ENCODE results near the gene USP32.
"Not testable (repeated sequence)": the region's sequence is repeated elsewhere in the genome, so short reads cannot be mapped to it uniquely, and the experiment has no call there.

USP32 gene

DNA sequence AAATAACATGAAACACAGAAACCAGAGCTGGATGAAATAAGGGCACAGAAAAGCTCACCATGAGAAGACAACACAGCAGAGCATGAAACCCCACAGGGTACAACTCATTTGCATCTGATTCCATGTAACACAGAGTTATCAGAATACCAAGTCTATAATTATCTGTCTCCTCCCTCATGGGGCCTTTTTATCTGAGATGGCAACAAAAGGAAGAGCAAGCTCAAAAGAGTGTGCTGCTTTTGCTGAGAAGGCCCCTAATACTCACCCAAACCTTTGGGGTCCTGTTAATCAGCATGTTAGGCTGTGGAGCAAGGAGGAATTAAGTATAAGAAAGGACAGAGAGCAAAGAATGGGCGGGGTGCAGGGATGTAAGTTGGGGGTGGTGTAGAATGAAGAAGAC is 205.6 kb downstream of the USP32 start:
- H3K36me3 ChIP-seq (ENCODE audit: insufficient read depth, low read length), result peaks cover 43% of the 10 kb centered on the region; the same call in 1 of the 2 replicates
- H2AFZ ChIP-seq (ENCODE audit: low read length); H3K9me3 ChIP-seq (ENCODE audit: insufficient read depth, low read depth, low read length); H3K4me1 ChIP-seq (ENCODE audit: insufficient read depth, low read length, poor library complexity, severe bottlenecking); H3K9ac ChIP-seq (ENCODE audit: low read depth, low read length, poor library complexity, severe bottlenecking); H3F3A ChIP-seq (ENCODE audit: low read depth); H3K79me2 ChIP-seq (ENCODE audit: insufficient read depth, low read length); H4K20me1 ChIP-seq (ENCODE audit: insufficient read depth, low read length, poor library complexity, severe bottlenecking); H3K4me2 ChIP-seq (ENCODE audit: low read depth, low read length, poor library complexity, severe bottlenecking); H3K27me3 ChIP-seq (ENCODE audit: insufficient read depth, low read length, poor library complexity, severe bottlenecking); H3K9me2 ChIP-seq (replicated peaks; ENCODE audit: low read depth, low read length); H3K4me3 ChIP-seq (ENCODE audit: low read length, poor library complexity, severe bottlenecking): not testable (repeated sequence)

DNA sequence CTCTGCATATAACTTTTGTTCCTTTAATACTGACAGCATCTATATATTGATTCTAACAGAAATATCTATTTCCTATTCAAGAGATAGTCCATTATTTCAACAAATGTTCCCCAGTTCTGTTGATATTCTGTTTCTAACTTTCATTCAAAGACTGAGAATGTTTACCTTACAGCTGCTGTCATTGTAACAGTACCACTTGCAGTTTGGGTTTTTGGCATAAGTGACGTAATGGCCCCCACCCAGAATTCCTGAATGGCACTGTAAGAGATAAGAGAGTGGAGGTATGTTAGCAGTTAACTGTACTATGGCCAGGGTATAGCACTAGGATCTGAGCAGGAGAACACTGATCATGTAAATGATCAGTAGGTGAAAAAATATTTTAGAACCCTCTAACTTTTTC is 211.6 kb downstream of the USP32 start:
- not testable (repeated sequence) for H3K79me2 ChIP-seq (ENCODE audit: insufficient read depth, low read length); H3K4me2 ChIP-seq (ENCODE audit: low read depth, low read length, poor library complexity, severe bottlenecking); H4K20me1 ChIP-seq (ENCODE audit: insufficient read depth, low read length, poor library complexity, severe bottlenecking); H3K4me3 ChIP-seq (ENCODE audit: low read length, poor library complexity, severe bottlenecking); H3F3A ChIP-seq (ENCODE audit: low read depth); H3K9me2 ChIP-seq (replicated peaks; ENCODE audit: low read depth, low read length); H3K9me3 ChIP-seq (ENCODE audit: insufficient read depth, low read depth, low read length); H2AFZ ChIP-seq (ENCODE audit: low read length); H3K9ac ChIP-seq (ENCODE audit: low read depth, low read length, poor library complexity, severe bottlenecking); H3K27me3 ChIP-seq (ENCODE audit: insufficient read depth, low read length, poor library complexity, severe bottlenecking); H3K4me1 ChIP-seq (ENCODE audit: insufficient read depth, low read length, poor library complexity, severe bottlenecking)
- H3K36me3 ChIP-seq (ENCODE audit: insufficient read depth, low read length), result peaks cover 37% of the 10 kb centered on the region; the same call in 1 of the 2 replicates

DNA sequence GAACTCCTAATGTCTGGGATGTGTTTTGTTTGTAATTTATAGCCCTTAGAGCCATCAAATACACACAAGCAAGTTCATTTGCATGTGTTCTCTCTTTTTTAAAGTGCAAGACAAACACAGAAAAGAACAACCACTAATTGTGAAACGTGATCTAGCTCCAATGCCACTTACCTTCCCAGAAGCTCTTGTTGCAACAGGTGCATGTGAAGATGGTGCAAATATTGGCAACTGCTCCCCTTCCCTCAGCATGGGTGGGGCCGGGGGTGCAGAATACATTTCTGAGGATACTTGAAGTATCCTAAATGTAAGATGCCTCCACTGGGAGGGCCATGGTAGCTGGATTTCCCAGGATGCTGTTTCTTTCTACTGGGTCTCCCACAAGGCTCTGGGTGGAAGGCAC is 213.8 kb downstream of the USP32 start:
- not testable (repeated sequence) for H3K27me3 ChIP-seq (ENCODE audit: insufficient read depth, low read length, poor library complexity, severe bottlenecking); H3K9me2 ChIP-seq (replicated peaks; ENCODE audit: low read depth, low read length); H3K9me3 ChIP-seq (ENCODE audit: insufficient read depth, low read depth, low read length); H3F3A ChIP-seq (ENCODE audit: low read depth); H3K79me2 ChIP-seq (ENCODE audit: insufficient read depth, low read length); H3K4me3 ChIP-seq (ENCODE audit: low read length, poor library complexity, severe bottlenecking); H4K20me1 ChIP-seq (ENCODE audit: insufficient read depth, low read length, poor library complexity, severe bottlenecking); H3K4me2 ChIP-seq (ENCODE audit: low read depth, low read length, poor library complexity, severe bottlenecking); H3K4me1 ChIP-seq (ENCODE audit: insufficient read depth, low read length, poor library complexity, severe bottlenecking); H2AFZ ChIP-seq (ENCODE audit: low read length); H3K9ac ChIP-seq (ENCODE audit: low read depth, low read length, poor library complexity, severe bottlenecking)
- H3K36me3 ChIP-seq (ENCODE audit: insufficient read depth, low read length), result peaks cover 24% of the 10 kb centered on the region; the same call in 1 of the 2 replicates

DNA sequence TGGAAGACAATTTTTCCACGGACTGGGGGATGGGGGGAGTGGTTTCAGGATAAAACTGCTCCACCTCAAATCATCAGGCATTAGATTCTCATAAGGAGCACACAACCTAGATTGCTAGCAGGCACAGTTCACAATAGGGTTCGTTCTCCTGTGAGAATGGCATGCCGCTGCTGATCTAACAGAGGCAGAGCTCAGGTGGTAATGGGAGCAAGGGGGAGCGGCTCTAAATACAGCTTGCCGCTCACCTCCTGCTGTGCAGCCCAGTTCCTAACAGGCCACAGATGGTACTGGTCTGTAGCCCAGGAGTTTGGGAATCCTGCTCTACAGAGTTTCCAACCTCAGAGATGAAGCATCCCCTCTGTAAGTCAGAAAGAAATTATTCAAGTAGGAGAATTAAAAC is 215.2 kb downstream of the USP32 start:
- not testable (repeated sequence) for H3K4me2 ChIP-seq (ENCODE audit: low read depth, low read length, poor library complexity, severe bottlenecking); H3F3A ChIP-seq (ENCODE audit: low read depth); H3K79me2 ChIP-seq (ENCODE audit: insufficient read depth, low read length); H3K4me3 ChIP-seq (ENCODE audit: low read length, poor library complexity, severe bottlenecking); H2AFZ ChIP-seq (ENCODE audit: low read length); H4K20me1 ChIP-seq (ENCODE audit: insufficient read depth, low read length, poor library complexity, severe bottlenecking); H3K9ac ChIP-seq (ENCODE audit: low read depth, low read length, poor library complexity, severe bottlenecking); H3K9me2 ChIP-seq (replicated peaks; ENCODE audit: low read depth, low read length); H3K9me3 ChIP-seq (ENCODE audit: insufficient read depth, low read depth, low read length); H3K4me1 ChIP-seq (ENCODE audit: insufficient read depth, low read length, poor library complexity, severe bottlenecking); H3K27me3 ChIP-seq (ENCODE audit: insufficient read depth, low read length, poor library complexity, severe bottlenecking)
- H3K36me3 ChIP-seq (ENCODE audit: insufficient read depth, low read length), result peaks cover 17% of the 10 kb centered on the region; the same call in 1 of the 2 replicates

DNA sequence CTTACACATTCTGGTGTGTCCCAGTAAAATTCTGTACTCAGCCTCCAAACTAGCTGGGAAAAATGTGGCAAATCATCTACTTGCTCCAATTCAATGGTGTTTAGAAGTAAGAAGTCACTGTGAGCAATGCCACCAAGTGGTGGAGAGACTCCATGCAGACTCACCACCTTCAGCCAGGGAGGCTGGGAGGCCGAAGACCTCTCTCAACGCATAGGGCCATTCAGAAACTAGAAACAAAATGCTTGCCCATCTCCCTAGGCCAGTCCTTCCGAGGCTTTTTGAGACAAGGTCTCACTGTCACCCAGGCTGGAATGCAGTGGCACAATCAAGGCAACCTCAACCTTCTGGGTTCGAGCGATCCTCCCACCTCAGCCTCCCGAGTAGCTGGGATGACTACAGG is 217.2 kb downstream of the USP32 start:
- not testable (repeated sequence) for H3K27me3 ChIP-seq (ENCODE audit: insufficient read depth, low read length, poor library complexity, severe bottlenecking); H3K36me3 ChIP-seq (ENCODE audit: insufficient read depth, low read length); H3K9me3 ChIP-seq (ENCODE audit: insufficient read depth, low read depth, low read length); H3K4me3 ChIP-seq (ENCODE audit: low read length, poor library complexity, severe bottlenecking); H3F3A ChIP-seq (ENCODE audit: low read depth); H3K4me2 ChIP-seq (ENCODE audit: low read depth, low read length, poor library complexity, severe bottlenecking); H4K20me1 ChIP-seq (ENCODE audit: insufficient read depth, low read length, poor library complexity, severe bottlenecking); H3K9me2 ChIP-seq (replicated peaks; ENCODE audit: low read depth, low read length); H3K79me2 ChIP-seq (ENCODE audit: insufficient read depth, low read length); H2AFZ ChIP-seq (ENCODE audit: low read length); H3K9ac ChIP-seq (ENCODE audit: low read depth, low read length, poor library complexity, severe bottlenecking)
- TF ChIP-seq, protein P1, sequence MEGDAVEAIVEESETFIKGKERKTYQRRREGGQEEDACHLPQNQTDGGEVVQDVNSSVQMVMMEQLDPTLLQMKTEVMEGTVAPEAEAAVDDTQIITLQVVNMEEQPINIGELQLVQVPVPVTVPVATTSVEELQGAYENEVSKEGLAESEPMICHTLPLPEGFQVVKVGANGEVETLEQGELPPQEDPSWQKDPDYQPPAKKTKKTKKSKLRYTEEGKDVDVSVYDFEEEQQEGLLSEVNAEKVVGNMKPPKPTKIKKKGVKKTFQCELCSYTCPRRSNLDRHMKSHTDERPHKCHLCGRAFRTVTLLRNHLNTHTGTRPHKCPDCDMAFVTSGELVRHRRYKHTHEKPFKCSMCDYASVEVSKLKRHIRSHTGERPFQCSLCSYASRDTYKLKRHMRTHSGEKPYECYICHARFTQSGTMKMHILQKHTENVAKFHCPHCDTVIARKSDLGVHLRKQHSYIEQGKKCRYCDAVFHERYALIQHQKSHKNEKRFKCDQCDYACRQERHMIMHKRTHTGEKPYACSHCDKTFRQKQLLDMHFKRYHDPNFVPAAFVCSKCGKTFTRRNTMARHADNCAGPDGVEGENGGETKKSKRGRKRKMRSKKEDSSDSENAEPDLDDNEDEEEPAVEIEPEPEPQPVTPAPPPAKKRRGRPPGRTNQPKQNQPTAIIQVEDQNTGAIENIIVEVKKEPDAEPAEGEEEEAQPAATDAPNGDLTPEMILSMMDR (conservative IDR thresholded peaks at IDR 0.05; ENCODE audit: low read length), result peak; percentile 51
- H3K4me1 ChIP-seq (ENCODE audit: insufficient read depth, low read length, poor library complexity, severe bottlenecking), result peaks cover 10% of the 10 kb centered on the region

All from Loucy (cell line).